ENCODE data around the gene CDH3. TPM values are rescaled to one million over a fixed set of nuclear protein-coding genes. Genes with fewer than 3 reads are reported as not detected.

The CDH3 gene
- 9.4 TPM for total RNA-seq

GRCh38 chr16:68644715-68645493 is at the start of gene CDH3:
Gene CDH3 (plus strand): TSS chr16:68645310. CDS start chr16:68645380, 70 bp downstream.
- no peak for FAIRE-seq
- DNase-seq (ENCODE audit: low spot score in 2 of 2): no peak

DNA sequence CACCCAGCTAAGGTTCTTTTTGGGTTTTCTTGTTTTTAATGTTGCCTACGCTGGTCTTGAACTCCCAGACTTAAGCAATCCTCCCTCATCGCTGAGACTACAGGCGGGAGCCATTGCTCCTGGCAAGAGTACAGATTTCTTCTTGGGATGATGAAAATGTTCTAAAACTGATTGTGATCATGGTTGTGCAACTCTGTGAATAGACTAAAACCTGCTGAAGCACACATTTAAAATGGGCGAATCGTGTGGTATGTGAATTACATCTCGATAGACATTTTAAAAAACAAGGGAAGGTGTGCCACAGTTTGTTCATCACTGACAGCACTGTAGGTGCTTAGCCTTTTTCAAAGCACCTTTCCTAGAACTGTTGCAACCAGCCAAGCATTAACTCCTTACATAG is 48.8 kb upstream of the CDH3 start:
- no peak for FAIRE-seq

GRCh38 chr16:68599586-68599985 is 45.5 kb upstream of the CDH3 start:
- FAIRE-seq: no peak
- no peak for DNase-seq (ENCODE audit: low spot score in 2 of 2)

More for the DNA sequence above, 48.8 kb upstream of the CDH3 start:
- DNase-seq (ENCODE audit: low spot score in 2 of 2): no peak

DNA sequence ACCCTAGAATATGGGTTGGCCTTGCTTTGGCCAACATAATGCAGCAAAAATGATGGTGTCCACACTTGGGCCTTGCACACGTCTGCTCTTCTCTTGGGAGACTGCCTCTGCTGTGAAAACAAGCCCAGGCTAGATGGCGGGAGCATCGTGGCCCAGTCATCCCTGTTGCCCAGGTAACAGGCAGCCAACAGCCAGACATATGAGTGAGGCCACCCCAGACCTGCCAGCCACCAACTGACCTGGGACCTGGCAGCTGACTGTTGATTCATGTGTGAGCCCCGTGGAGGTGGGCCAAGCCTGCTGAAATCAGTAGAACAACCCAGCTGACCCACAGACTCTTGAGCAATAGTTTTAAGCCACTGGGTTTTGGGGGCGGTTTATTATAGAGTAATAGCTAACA is 39.4 kb upstream of the CDH3 start:
- DNase-seq (ENCODE audit: low spot score in 2 of 2): no peak
- FAIRE-seq: no peak

DNA sequence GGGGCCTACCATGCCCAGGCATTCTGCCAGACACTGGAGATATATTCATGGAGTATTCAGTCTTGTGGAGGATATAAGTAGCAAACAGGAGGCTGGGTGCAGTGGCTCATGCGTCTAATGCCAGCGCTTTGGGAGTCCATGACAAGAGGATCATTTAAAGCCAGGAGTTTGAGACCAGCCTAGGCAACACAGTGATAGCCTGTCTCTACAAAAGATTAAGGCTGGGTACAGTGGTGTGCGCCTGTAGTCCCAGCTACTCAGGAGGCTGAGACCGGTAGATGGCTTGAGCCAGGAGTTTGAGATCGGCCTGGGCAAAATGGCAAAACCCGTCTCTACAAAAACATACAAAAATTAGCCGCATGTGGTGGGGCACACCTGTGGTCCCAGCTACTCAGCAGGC is 37.7 kb upstream of the CDH3 start:
- no peak for FAIRE-seq

DNA sequence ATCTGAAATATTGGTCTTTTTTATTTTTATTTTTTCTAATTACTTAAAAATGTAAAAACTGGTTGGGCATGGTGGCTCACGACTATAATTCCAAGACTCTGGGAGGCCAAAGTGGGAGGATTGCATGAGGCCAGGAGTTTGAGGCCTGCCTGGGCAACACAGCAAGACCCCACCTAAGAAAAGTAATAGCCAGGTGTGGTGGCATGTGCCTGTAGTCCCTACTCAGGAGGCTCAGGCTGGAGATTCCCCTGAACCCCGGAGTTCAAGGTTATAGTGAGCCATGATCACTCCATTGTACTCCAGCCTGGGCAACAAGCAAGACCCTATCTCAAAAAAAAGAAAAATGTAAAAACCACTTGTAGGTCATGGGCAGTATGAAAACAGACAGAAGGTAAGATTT is 36.8 kb upstream of the CDH3 start:
- no peak for FAIRE-seq
- no peak for DNase-seq (ENCODE audit: low spot score in 2 of 2)

More for the DNA sequence above, 37.7 kb upstream of the CDH3 start:
- DNase-seq (ENCODE audit: low spot score in 2 of 2): no peak

- DNase-seq (ENCODE audit: low spot score in 2 of 2) (no peak), FAIRE-seq (no peak)
Measured at GRCh38 chr16:68612996-68613395, 32.1 kb upstream of the CDH3 start.

- no peak for FAIRE-seq
- no peak for DNase-seq (ENCODE audit: low spot score in 2 of 2)
Measured at GRCh38 chr16:68617734-68618133, 27.4 kb upstream of the CDH3 start.

DNA sequence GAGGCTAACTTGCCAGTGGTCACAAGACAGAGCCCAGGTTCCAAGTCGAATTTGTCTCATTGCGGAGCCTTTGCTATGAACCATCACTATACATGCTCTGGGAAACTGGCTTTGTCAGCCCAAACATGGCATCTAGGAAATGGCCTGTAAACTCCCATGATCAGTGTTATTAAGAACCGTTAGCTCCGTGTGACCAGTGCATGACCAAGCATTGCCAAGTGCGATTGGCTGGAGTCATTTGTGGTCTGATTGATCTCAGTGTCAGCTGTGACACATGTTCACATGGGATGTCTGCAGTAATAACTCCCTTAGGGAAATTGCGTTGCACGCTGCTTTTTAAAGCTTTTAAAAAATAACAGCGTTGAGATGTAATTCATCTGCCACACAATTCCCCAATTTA is 18.6 kb upstream of the CDH3 start:
- DNase-seq (ENCODE audit: low spot score in 2 of 2): no peak

GRCh38 chr16:68627951-68628425 is 17.1 kb upstream of the CDH3 start:
- no peak for DNase-seq (ENCODE audit: low spot score in 2 of 2)

More for the DNA sequence above, 18.6 kb upstream of the CDH3 start:
- no peak for FAIRE-seq

DNA sequence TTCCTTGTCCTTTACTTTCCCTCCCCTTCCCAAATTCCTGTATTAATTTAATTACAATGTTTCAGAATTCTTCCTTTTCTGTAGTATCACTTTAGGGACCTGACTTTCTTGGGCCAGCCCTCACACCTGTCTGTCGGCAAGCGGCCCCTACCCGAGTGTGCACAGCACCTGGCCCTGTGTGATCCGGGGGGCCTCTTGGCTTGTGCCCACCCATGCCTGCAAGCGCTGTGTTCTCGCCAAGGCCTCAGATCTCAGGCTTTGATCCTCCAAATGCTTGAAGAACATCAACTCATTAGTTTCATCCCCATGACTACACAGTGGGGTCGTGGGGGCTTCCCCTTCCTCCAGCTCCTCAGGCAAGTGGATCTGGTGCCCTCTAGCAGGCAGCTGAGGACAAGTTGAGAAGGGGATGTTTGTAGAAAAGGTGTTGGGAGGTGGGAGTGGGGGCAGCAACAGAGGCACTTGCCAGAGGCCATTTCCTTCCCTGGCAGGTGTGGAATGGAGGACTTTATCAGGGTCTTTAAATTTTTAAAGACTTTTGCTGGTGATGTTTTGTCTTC is 15.7 kb upstream of the CDH3 start:
- FAIRE-seq: no peak

More at GRCh38 chr16:68627951-68628425, 17.1 kb upstream of the CDH3 start:
- no peak for FAIRE-seq

DNA sequence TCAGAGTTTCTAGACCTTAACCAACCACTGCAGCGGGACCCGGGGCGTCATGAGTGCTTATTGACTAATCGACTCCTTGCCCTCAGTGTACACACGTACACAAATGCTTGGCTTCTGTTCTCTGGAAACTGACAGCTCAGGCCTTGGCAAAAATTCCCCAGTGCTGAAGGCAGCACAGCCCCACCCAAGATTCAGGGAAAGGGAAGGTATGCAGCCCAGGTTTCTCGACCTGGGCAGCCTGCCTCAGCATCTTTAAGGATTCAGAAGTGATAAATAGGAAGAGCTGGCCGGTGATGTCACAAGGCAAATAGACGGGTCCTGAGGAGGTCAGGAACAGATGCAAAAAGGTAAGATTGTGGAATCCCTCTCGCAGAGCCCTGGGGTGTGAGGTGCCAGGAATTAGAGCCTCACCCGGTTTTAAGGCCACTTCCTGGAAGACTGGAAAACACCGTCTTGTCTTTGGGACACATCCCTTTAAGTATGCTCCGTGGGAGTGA is 9.0 kb upstream of the CDH3 start:
- no peak for DNase-seq (ENCODE audit: low spot score in 2 of 2)
- FAIRE-seq: no peak

More for the DNA sequence above, 15.7 kb upstream of the CDH3 start:
- DNase-seq (ENCODE audit: low spot score in 2 of 2): no peak

DNA sequence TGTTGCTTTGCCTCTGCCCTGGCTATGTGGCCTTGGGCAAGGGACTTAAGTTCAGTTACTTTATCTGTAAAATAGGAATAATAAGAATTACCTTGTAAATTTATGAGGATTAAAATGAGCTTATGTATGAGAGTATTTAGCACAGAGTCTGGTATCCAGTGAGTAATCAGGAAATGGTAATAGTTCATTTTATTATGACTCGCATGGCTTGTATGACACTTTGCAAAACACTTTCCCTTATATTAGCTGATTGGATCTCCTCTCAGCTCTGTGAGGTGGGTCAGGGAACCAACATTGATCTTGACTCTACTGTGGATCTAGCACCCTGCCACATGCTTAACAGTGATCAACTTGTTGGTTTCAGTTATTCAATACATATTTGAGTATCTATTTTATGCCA is 8.3 kb upstream of the CDH3 start:
- FAIRE-seq (no peak), DNase-seq (ENCODE audit: low spot score in 2 of 2) (no peak)

- FAIRE-seq (no peak), DNase-seq (ENCODE audit: low spot score in 2 of 2) (no peak)
Measured at GRCh38 chr16:68640972-68641371, 4.1 kb upstream of the CDH3 start.

- no peak for DNase-seq (ENCODE audit: low spot score in 2 of 2)
- no peak for FAIRE-seq
Measured at GRCh38 chr16:68642047-68642435, 3.1 kb upstream of the CDH3 start.

GRCh38 chr16:68642436-68643101 is 2.5 kb upstream of the CDH3 start:
- no peak for DNase-seq (ENCODE audit: low spot score in 2 of 2)
- FAIRE-seq: no peak

DNA sequence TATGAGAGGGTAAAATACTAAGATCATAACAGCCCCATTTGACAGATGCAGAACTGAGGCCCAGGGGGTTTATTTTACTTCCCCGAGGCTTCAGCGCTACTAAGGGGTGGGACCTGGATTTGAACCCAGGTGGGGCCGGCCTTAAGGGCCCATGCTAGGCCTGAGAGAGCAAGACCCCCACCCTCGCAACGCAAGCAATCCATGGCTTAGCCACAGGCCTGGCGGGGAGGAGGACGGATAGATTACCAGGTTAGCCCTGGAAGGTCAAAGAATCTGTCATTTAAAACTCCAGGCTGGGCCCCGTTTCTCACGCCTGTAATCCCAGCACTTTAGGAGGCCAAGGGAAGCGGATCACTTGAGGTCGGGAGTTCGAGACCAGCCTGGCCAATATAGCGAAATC is 1.9 kb upstream of the CDH3 start:
- no peak for FAIRE-seq

GRCh38 chr16:68643847-68644246 is 1.3 kb upstream of the CDH3 start:
- DNase-seq (ENCODE audit: low spot score in 2 of 2) (no peak), FAIRE-seq (no peak)

More for the DNA sequence above, 1.9 kb upstream of the CDH3 start:
- DNase-seq (ENCODE audit: low spot score in 2 of 2): no peak

DNA sequence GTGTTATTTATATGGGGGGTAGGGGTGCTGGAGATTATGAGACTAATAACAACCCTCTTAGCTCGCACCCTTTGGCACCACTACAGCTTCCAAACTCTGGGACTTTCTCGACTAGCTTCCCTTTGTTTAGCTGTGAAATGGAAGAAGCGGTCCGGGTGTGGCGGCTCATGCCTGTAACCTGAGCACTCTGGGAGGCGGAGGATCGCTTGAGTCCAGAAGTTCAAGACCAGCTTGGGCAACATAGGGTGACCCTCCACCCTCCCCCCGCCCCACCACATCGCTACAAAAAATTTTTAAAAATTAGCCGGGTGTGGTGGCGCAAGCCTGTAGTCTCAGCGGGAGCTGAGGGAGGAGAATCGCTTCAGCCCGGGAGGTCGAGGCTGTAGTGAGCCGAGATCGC is 814 bp upstream of the CDH3 start:
- DNase-seq (ENCODE audit: low spot score in 2 of 2) (no peak), FAIRE-seq (no peak)

DNA sequence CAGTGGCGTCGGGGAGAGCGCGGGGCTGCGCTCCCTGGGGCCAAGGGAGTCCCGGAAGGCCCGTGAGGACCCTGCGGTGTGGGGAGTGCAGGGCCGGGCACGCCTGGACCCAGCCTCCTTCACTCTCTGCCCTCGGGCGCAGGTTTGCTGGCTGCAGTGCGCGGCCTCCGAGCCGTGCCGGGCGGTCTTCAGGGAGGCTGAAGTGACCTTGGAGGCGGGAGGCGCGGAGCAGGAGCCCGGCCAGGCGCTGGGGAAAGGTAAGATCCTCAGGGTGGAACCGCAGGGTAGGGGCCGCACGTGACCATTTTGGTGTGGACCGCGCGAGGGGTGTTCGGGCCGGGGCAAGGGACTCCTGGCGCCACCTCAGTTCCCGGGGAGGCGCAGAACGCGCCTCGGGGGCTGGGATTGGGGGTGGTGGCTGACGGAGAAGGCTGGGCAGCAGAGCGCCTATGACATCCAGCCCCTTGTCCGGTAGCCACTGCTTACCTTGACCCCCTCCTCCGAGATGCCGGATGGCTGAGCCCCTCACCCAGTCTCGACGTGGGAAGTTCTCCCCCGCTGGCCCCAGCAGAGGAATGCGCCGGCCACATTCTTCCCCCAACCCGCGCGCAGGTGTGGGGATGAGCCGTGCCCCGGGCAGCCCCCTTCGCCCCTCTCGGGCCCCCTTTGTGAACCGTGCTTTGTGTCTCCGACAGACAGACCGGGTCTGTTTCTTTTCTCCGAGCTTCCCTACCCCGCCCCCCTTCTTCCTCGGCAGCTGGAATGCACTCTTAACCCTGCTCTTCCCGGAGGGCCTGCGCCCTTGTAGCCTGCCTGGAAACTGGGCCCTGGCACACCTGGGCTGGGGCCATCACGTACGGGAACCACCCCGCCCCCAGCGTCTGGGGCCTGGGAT is 631 bp downstream of the CDH3 start:
- no peak for FAIRE-seq
- DNase-seq (ENCODE audit: low spot score in 2 of 2): no peak
